Measurements from ENCODE around the gene TMEM30A.

The TMEM30A gene

DNA sequence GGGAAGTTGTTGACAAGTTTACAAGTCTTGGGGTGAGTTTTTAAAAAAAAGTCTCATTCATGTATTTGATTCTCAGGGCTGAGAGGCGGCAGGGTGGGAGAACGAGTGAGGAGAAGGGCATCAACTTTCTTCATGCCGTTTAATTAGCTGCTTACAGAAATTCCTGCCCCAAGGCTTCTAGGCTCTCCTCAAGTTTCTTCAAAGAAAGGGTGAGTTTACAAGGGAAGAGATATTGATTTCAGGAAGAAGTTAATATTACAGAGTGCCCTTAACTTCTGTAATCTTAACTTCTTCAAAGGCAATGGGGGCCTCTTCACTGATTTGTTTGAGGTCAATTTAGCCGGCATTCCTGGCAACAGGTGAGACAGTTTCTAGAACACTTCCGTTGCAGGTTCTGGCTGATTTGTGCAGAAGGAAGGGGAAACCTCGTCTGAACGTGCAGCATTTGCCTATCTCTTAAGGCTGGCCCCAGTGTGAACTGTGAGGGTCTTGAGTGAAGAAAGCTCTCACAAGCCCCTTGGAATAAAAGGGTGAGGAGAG, 75.3 kb downstream of the TMEM30A start:
- DNase-seq (ENCODE audit: low spot score in 2 of 2), result no peak
- peaks cover 37% of the 10 kb centered on the region for H3K27me3 Mint-ChIP-seq
- H3K4me1 Mint-ChIP-seq, result peaks cover 35% of the 10 kb centered on the region
- ATAC-seq (ENCODE audit: low read depth), result no peak
- peak overlapping the region; percentile 70 for H3K4me3 Mint-ChIP-seq
- H3K27ac Mint-ChIP-seq, result no peak overlapping the region
- H3K9me3 Mint-ChIP-seq, result no peaks in the 10 kb centered on the region
- no peaks in the 10 kb centered on the region for H3K36me3 Mint-ChIP-seq

DNA sequence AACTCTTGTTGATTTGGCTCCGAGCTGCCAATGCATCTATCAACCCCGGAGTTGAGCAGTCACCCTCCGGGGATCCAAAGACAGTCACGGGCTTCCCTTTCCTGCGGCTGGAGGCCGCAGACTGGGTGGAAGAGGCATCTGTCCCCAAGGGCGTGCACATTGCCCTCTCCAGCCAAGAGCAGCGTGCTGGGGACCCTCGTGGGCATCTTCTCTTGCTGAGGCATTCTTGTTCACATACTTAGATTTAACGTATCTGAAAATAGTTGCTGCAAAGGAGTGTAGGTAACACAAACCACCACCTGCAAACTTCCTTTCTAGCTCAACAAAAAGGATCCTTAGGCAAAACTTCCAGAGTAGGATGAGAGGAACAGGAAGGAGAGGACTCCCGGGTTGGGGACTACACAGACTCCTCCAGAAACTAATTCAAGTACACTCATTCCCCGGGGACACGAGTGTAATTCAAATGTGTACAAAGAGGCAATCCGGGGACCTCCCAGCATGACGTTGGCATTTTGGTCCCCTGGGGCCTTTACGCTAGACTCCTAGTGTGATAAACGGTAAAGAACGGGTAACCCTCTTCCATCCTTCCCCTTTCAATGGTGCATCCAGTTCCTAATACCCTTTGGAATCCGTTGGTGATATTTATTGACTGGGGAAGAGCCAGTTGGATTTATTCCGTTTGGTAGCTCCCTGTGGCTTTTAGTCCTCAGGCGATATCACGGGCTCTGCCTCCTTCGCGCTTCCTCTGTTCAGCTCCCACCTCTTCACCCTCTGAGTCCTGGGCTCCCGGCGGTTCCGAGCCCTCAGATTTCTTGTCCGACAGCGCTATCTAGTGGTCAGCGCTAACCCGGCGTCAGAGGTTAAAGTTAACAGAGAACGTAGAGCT, 76.1 kb downstream of the TMEM30A start:
- DNase-seq (ENCODE audit: low spot score in 2 of 2) (peak; percentile 78 to 81), ATAC-seq (ENCODE audit: low read depth) (peak; percentile 77)
- Mint-ChIP-seq H3K4me1 (peaks cover 35% of the 10 kb centered on the region), H3K27me3 (peaks cover 39% of the 10 kb centered on the region), H3K36me3 (no peaks in the 10 kb centered on the region), H3K4me3 (peak overlapping the region; percentile 70), H3K9me3 (no peaks in the 10 kb centered on the region), H3K27ac (peak overlapping the region; percentile 26)

GRCh38 chr6:75206576-75207342, 77.8 kb downstream of the TMEM30A start:
- peaks cover 41% of the 10 kb centered on the region for H3K4me1 Mint-ChIP-seq
- no peaks in the 10 kb centered on the region for H3K36me3 Mint-ChIP-seq
- no peak overlapping the region for H3K27ac Mint-ChIP-seq
- H3K9me3 Mint-ChIP-seq, result no peaks in the 10 kb centered on the region
- H3K27me3 Mint-ChIP-seq, result peaks cover 37% of the 10 kb centered on the region
- H3K4me3 Mint-ChIP-seq, result peak overlapping the region; percentile 70
- ATAC-seq (ENCODE audit: low read depth) (no peak), DNase-seq (ENCODE audit: low spot score in 2 of 2) (no peak)

- Mint-ChIP-seq H3K27me3 (peaks cover 35% of the 10 kb centered on the region), H3K27ac (no peak within 1 kb of the TSS), H3K4me1 (peaks cover 41% of the 10 kb centered on the region), H3K9me3 (no peaks in the 10 kb centered on the region), H3K4me3 (peak within 1 kb of the TSS; percentile 73), H3K36me3 (no peaks in the 10 kb centered on the region)
- no peak for DNase-seq (ENCODE audit: low spot score in 2 of 2)
- no peak for ATAC-seq (ENCODE audit: low read depth)
Observed at GRCh38 chr6:75205776-75206575, 78.6 kb downstream of the TMEM30A start, which contains the start of gene COL12A1. TSS of gene COL12A1 (minus strand) at chr6:75206053. CDS start at chr6:75202792, 3,261 bp downstream.

- H3K27ac Mint-ChIP-seq, result no peak overlapping the region
- DNase-seq (ENCODE audit: low spot score in 2 of 2) (no peak), ATAC-seq (ENCODE audit: low read depth) (no peak)
- peak overlapping the region; percentile 73 for H3K4me3 Mint-ChIP-seq
- H3K9me3 Mint-ChIP-seq, result no peaks in the 10 kb centered on the region
- peaks cover 41% of the 10 kb centered on the region for H3K4me1 Mint-ChIP-seq
- peaks cover 35% of the 10 kb centered on the region for H3K27me3 Mint-ChIP-seq
- H3K36me3 Mint-ChIP-seq, result no peaks in the 10 kb centered on the region
Observed at GRCh38 chr6:75204959-75205775, 79.4 kb downstream of the TMEM30A start.

DNA sequence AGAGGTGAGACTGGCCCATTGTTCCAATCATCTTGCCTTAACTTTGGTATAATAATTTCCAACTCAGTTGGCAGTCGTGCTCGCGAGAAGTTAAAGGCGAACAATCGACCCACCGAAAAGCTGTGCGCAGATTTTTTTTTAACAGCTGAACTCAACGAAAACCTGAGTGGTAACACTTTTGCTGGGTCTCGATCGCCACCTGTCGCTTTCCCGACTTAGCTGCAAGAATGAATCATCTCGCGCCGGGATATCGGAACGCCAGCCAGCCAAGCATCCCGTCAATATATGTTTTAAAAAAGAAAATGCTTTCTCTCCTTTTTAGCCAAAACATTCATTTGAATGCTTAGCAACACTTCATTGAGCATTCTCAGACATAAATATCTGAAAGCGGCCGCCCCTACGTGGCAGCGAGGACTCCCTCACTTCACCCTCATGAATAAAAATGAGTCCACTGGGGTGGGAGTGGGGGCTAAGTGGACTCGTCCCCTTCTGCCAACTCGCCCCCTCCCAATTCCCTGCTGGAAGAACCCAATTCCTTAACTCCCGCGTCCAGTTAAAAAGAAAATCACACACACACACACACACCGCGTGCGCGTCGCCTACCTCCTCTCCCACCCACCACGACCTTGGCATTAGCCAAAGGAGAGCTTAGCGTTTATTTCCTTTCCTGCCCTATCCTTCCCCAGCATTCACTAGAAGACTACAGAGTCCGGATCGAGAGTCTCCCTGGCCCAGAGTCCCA, 80.2 kb downstream of the TMEM30A start:
- Mint-ChIP-seq H3K27ac (no peak overlapping the region), H3K36me3 (no peaks in the 10 kb centered on the region), H3K9me3 (no peaks in the 10 kb centered on the region), H3K4me3 (peak overlapping the region; percentile 73), H3K27me3 (peaks cover 32% of the 10 kb centered on the region), H3K4me1 (peaks cover 41% of the 10 kb centered on the region)
- ATAC-seq (ENCODE audit: low read depth), result no peak
- no peak for DNase-seq (ENCODE audit: low spot score in 2 of 2)

DNA sequence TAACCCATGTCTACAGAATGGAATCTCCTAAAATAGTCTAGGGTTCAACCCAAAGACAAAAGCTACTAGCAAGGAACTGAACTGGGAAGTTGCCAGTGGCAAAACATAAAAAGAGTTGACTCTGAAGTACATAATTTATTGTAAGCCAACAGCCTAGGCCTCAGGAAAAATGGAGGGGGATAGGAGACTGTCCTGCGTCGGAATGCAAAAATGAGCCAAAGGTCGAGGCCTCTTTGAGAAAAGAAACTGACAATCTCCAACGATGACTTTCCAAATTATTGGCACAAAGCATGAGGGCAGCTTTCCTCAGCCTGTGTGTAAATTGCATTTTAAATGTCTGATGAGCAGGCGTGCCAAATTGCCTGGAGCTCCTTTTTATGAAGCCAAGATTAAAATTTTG, 80.9 kb downstream of the TMEM30A start:
- H3K27ac Mint-ChIP-seq, result no peak overlapping the region
- no peak for ATAC-seq (ENCODE audit: low read depth)
- H3K4me1 Mint-ChIP-seq, result peaks cover 36% of the 10 kb centered on the region
- peak overlapping the region; percentile 12 for H3K4me3 Mint-ChIP-seq
- no peaks in the 10 kb centered on the region for H3K36me3 Mint-ChIP-seq
- H3K9me3 Mint-ChIP-seq, result no peaks in the 10 kb centered on the region
- no peak for DNase-seq (ENCODE audit: low spot score in 2 of 2)
- H3K27me3 Mint-ChIP-seq, result peaks cover 28% of the 10 kb centered on the region

All from memory B cell (primary cell).